K562 (cell line): ENCODE results near the gene ITSN1. TPM values are rescaled to one million over a fixed set of nuclear protein-coding genes. Genes with fewer than 3 reads are reported as not detected.

ENCODE experiments used
- ADNP ChIP-seq: fragments of 200-800 bp; sonication (Bioruptor generic); IDR thresholded peaks from 2 replicates; pipeline ENCODE4 v1.6.1; 2016; ENCODE audit warnings: missing genetic modification characterization, missing compliant biosample characterization
- ARHGAP35 ChIP-seq: fragments of 450-650 bp; IDR thresholded peaks from 2 replicates; pipeline ENCODE4 v1.6.1; 2018; ENCODE audit not compliant: partially characterized antibody
- ARID1B ChIP-seq: fragments of 450-650 bp; IDR thresholded peaks from 2 replicates; pipeline ENCODE4 v1.6.1; 2016; ENCODE audit warnings: antibody characterized with exemption, mild to moderate bottlenecking, inconsistent platforms
- BMI1 ChIP-seq: fragments of 150-350 bp; IDR thresholded peaks from 2 replicates; pipeline ENCODE4 v1.6.1; 2014; ENCODE audit warnings: low read length
- CGGBP1 ChIP-seq: fragments of 250-450 bp; sonication (Bioruptor Pico); IDR thresholded peaks from 2 replicates; pipeline ENCODE4 v1.9.0; 2021; ENCODE audit warnings: mild to moderate bottlenecking
- ETV1 ChIP-seq: fragments of 450-650 bp; conservative IDR thresholded peaks from 2 replicates; pipeline ENCODE4 v1.6.1; 2016; ENCODE audit warnings: missing genetic modification characterization, control low read depth, low read depth, missing compliant biosample characterization
- FOXM1 ChIP-seq, 2 experiments: fragments of 450-650 bp in 1 of 2; sonication (generic) in 1 of 2; formaldehyde crosslinking in 1 of 2; IDR thresholded peaks; 2 replicates each; pipeline versions ENCODE4 v1.6.1 to v1.9.0; 2017 to 2022; ENCODE audit warnings: low read depth in 2 of 2, mild to moderate bottlenecking in 2 of 2, missing genetic modification reagents in 1 of 2, moderate library complexity in 1 of 2
- GABPA ChIP-seq: fragments of 200-800 bp; sonication (Bioruptor generic); conservative IDR thresholded peaks from 2 replicates; pipeline ENCODE4 v1.6.1; 2016; ENCODE audit warnings: low read depth, missing genetic modification characterization, missing compliant biosample characterization
- HDAC3 ChIP-seq: fragments of 450-650 bp; IDR thresholded peaks from 2 replicates; pipeline ENCODE4 v1.6.1; 2018; ENCODE audit warnings: borderline replicate concordance, mild to moderate bottlenecking, moderate library complexity; ENCODE audit not compliant: partially characterized antibody
- NFATC3 ChIP-seq: fragments of 450-650 bp; IDR thresholded peaks from 2 replicates; pipeline ENCODE4 v1.6.1; 2017; ENCODE audit warnings: mild to moderate bottlenecking
- POLR2G ChIP-seq: fragments of 200-400 bp; formaldehyde crosslinking; IDR thresholded peaks from 2 replicates; pipeline ENCODE4 v1.6.1; 2017; ENCODE audit warnings: low read depth, mild to moderate bottlenecking, antibody characterized with exemption, low read length, moderate library complexity
- PTRF ChIP-seq: fragments of 450-650 bp; IDR thresholded peaks from 2 replicates; pipeline ENCODE4 v1.6.1; 2016; ENCODE audit warnings: mild to moderate bottlenecking, missing genetic modification characterization, missing compliant biosample characterization
- SAFB2 ChIP-seq: fragments of 200-400 bp; formaldehyde crosslinking; IDR thresholded peaks from 2 replicates; pipeline ENCODE4 v1.6.1; 2018; ENCODE audit warnings: borderline replicate concordance, low read length, low read depth, moderate library complexity; ENCODE audit not compliant: severe bottlenecking
- SMARCA4 ChIP-seq: fragments of 450-650 bp; IDR thresholded peaks from 2 replicates; pipeline ENCODE4 v1.6.1; 2016
- SOX6 ChIP-seq: fragments of 450-650 bp; IDR thresholded peaks from 2 replicates; pipeline ENCODE4 v1.6.1; 2014; ENCODE audit warnings: mild to moderate bottlenecking
- TAL1 ChIP-seq: fragments of 450-650 bp; IDR thresholded peaks from 2 replicates; pipeline ENCODE4 v1.6.1; 2016; ENCODE audit warnings: mild to moderate bottlenecking
- TCF3 ChIP-seq: sonication (generic); formaldehyde crosslinking; IDR thresholded peaks from 2 replicates; pipeline ENCODE4 v1.4.0; 2020; ENCODE audit warnings: mild to moderate bottlenecking, missing genetic modification reagents
- TEAD4 ChIP-seq, 2 experiments: sonication (generic) in 1 of 2; formaldehyde crosslinking in 1 of 2; IDR thresholded peaks; 2 replicates each; pipeline versions ENCODE4 v1.6.1 to v1.8.0; 2012 to 2022; ENCODE audit warnings: borderline replicate concordance in 1 of 2, inconsistent platforms in 1 of 2, low read length in 1 of 2, mild to moderate bottlenecking in 1 of 2, missing genetic modification reagents in 1 of 2
- ZFP30 ChIP-seq: fragments of 250-450 bp; sonication (Bioruptor Pico); IDR thresholded peaks from 2 replicates; pipeline ENCODE4 v1.8.0; 2022; ENCODE audit warnings: moderate library complexity, mild to moderate bottlenecking, inconsistent platforms, borderline replicate concordance
- ZNF408 ChIP-seq: fragments of 250-450 bp; sonication (Bioruptor Pico); IDR thresholded peaks from 2 replicates; pipeline ENCODE4 v1.4.0; 2020; ENCODE audit warnings: low read depth, mild to moderate bottlenecking, moderate library complexity
- ZNF41 ChIP-seq: fragments of 250-450 bp; sonication (Bioruptor Pico); conservative IDR thresholded peaks from 2 replicates; pipeline ENCODE4 v1.4.0; 2020; ENCODE audit warnings: mild to moderate bottlenecking
- ZNF639 ChIP-seq, 2 experiments: fragments of 200-800 bp in 1 of 2; sonication (Bioruptor generic) in 1 of 2; sonication (generic) in 1 of 2; formaldehyde crosslinking in 1 of 2; IDR thresholded peaks in 1 of 2; conservative IDR thresholded peaks in 1 of 2; 2 replicates each; pipeline versions ENCODE4 v1.5.0 to v1.6.1; 2016 to 2020; ENCODE audit warnings: missing compliant biosample characterization in 1 of 2, missing genetic modification characterization in 1 of 2, missing genetic modification reagents in 1 of 2
- ZNF75A ChIP-seq: fragments of 450-650 bp; formaldehyde crosslinking; IDR thresholded peaks from 2 replicates; pipeline ENCODE4 v1.4.0; 2020; ENCODE audit warnings: mild to moderate bottlenecking
- polyA plus RNA-seq, 8 experiments: library from polyadenylated mRNA; depleted of rRNA in 4 of 8; stranded (reverse) in 5 of 8; unstranded in 3 of 8; fragments of >200 nt; fragmentation: Nextera tagmentation in 2 of 8; fragmentation: Illumina TruSeq in 1 of 8; extraction: Ambion mirVana in 2 of 8; extraction: Trizol in 1 of 8; gene quantifications; 2 replicates each; pipeline versions ENCODE4 v1.2.1 to v1.2.3, GENCODE V29; 2011 to 2014; ENCODE audit warnings: inconsistent platforms in 1 of 8, missing spikeins in 1 of 8
- total RNA-seq, 7 experiments: library from RNA; depleted of rRNA in 6 of 7; stranded (reverse); fragments of >200 nt in 6 of 7; fragmentation: Illumina TruSeq in 2 of 7; extraction: Trizol in 2 of 7; gene quantifications; 2 replicates each; pipeline versions ENCODE4 v1.2.1 to v1.2.3, GENCODE V29; 2011 to 2021; ENCODE audit warnings: low replicate concordance in 1 of 7

The ITSN1 gene
- total and polyA plus RNA-seq, 9 of the 15 experiments (the other 6 are each of a cell fraction or from before 2014, with no cell fraction given): 1.1 to 12.6 (median 4.8) TPM

GRCh38 chr21:33945652-33946270, 303.5 kb downstream of the ITSN1 start (continued):
- no peak for TF ChIP-seq ZNF41 (CRISPR knock-in tag)
- no peak for TF ChIP-seq ARHGAP35
- TF ChIP-seq ETV1 (tag): 0 out of 2 replicates have a peak, but pooled peaks have one; percentile 22
- TF ChIP-seq CGGBP1: no peak
- peak; percentile 17; the same call in 1 of the 2 replicates for TF ChIP-seq SMARCA4
- TF ChIP-seq FOXM1 (IDR thresholded peaks at IDR 0.05; ENCODE audit: low read depth): 0 out of 2 replicates have a peak, but pooled peaks have one; percentile 11
- TF ChIP-seq FOXM1 (CRISPR knock-in tag; IDR thresholded peaks at IDR 0.05; ENCODE audit: low read depth): no peak
- peak; percentile 67 for TF ChIP-seq ARID1B
- peak; percentile 66 for TF ChIP-seq TEAD4 (IDR thresholded peaks at IDR 0.05; ENCODE audit: low read length)
- no peak for TF ChIP-seq TEAD4 (CRISPR knock-in tag; IDR thresholded peaks at IDR 0.05; ENCODE audit: borderline replicate concordance)
- TF ChIP-seq PTRF (tag): no peak
- peak; percentile 38 for TF ChIP-seq SOX6
- peak; percentile 78 for TF ChIP-seq TCF3 (CRISPR knock-in tag)
- no peak for TF ChIP-seq POLR2G
- no peak for TF ChIP-seq ZNF408 (CRISPR knock-in tag)
- TF ChIP-seq TAL1: peak; percentile 56
- no peak for TF ChIP-seq ZFP30 (CRISPR knock-in tag)
- no peak for TF ChIP-seq HDAC3
- no peak for TF ChIP-seq ZNF639 (CRISPR knock-in tag; conservative IDR thresholded peaks at IDR 0.05 in 1 of 2, IDR thresholded peaks at IDR 0.05 in 1 of 2)
- no peak for TF ChIP-seq BMI1
- peak; percentile 62; the same call in 1 of the 2 replicates for TF ChIP-seq ADNP
- TF ChIP-seq ZNF75A (CRISPR knock-in tag): no peak
- no peak for TF ChIP-seq NFATC3
- TF ChIP-seq GABPA (tag): 0 out of 2 replicates have a peak, but pooled peaks have one; percentile 23
- no peak for TF ChIP-seq SAFB2
